Tibial nerve (tissue), 4 donors: ENCODE data around the gene SPSB4.

ENCODE experiments used
- CTCF ChIP-seq, 5 experiments: fragments of 200-600 bp in 3 of 5; fragments of 450-650 bp in 2 of 5; sonication (generic) in 3 of 5; IDR thresholded peaks; one replicate each; pipeline ENCODE4 v1.5.1; 2016 to 2019; ENCODE audit warnings: antibody characterized with exemption in 5 of 5, mild to moderate bottlenecking in 3 of 5, moderate library complexity in 2 of 5
- EP300 ChIP-seq, 2 donors: sonication (generic); formaldehyde crosslinking; IDR thresholded peaks; one replicate each; pipeline ENCODE4 v1.6.1; 2017; ENCODE audit warnings: antibody characterized with exemption in 2 of 2, mild to moderate bottlenecking in 1 of 2

- no peak for TF ChIP-seq CTCF (IDR thresholded peaks at IDR 0.05)
- TF ChIP-seq EP300 (IDR thresholded peaks at IDR 0.05), result no peak
These were observed 142.1 kb downstream of the SPSB4 start for GRCh38 chr3:141193066-141193830.
